ENCODE measurements around the gene IGF2BP2.

IGF2BP2 gene

DNA sequence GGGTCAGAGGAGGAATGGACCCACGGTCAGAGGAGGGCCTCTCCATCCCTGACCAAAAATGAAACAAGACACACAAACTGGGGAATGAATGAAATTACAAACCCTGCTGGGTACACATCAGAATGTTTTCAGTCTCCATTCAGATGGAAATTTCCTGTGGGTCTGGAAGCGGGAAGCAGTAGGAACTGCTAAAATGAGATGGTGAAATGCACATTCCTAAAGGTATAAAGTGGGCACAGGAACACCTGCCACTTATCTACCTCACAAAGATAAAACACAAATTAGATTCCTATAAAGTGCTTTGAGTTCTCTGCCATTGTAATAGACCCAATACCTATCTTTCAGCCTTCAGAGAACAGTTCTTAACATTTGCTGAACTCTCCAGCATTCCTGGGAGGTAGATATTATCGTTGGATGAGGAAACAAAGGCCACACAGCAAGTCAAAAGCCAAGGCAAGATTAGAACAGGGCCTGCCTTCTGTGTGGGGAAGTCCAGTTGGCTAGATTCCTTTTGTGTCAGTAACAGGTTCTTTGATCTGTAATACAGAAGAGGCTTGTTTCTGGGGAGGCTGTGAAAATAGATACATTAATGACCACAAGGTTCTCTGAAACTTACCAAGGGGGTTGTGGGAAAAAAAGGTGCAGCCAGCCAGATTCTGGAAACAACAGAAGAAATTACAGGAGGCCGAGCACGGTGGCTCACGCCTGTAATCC is 98.4 kb downstream of the IGF2BP2 start:
- peaks cover 4% of the 10 kb centered on the region for H3K27me3 Mint-ChIP-seq
- H3K36me3 Mint-ChIP-seq = no peaks in the 10 kb centered on the region
- no peak overlapping the region for H3K27ac Mint-ChIP-seq
- no peaks in the 10 kb centered on the region for H3K9me3 Mint-ChIP-seq
- no peaks in the 10 kb centered on the region for H3K4me1 Mint-ChIP-seq
- H3K4me3 Mint-ChIP-seq = no peak overlapping the region

DNA sequence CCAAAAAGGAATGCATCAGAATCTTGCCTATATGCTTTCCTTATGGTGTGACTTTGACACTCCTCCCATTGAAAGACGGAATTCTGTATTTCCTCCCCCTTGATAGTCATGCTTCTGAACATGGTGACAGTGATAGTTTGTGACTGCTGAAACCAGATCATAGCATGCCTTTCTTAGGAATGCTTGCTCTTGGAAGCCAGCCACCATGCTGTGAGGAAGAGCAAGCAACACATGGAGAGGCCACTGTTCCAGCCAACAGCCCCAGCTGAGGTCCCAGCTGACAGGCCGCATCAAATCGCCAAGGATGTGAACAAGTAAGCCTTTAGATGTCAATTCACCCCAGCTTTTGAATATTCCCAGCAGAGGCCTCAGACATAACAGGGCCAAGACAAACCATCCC is 100.1 kb downstream of the IGF2BP2 start:
- no peaks in the 10 kb centered on the region for H3K9me3 Mint-ChIP-seq

GRCh38 chr3:185724251-185724650 is 100.6 kb downstream of the IGF2BP2 start:
- no peaks in the 10 kb centered on the region for H3K4me1 Mint-ChIP-seq
- no peak overlapping the region for H3K27ac Mint-ChIP-seq
- no peak overlapping the region for H3K4me3 Mint-ChIP-seq
- H3K36me3 Mint-ChIP-seq = no peaks in the 10 kb centered on the region
- H3K9me3 Mint-ChIP-seq = no peaks in the 10 kb centered on the region
- peaks cover 2% of the 10 kb centered on the region for H3K27me3 Mint-ChIP-seq

More for the DNA sequence above, 100.1 kb downstream of the IGF2BP2 start:
- Mint-ChIP-seq H3K4me1 (no peaks in the 10 kb centered on the region), H3K27ac (no peak overlapping the region), H3K27me3 (peaks cover 2% of the 10 kb centered on the region), H3K4me3 (no peak overlapping the region), H3K36me3 (no peaks in the 10 kb centered on the region)

DNA sequence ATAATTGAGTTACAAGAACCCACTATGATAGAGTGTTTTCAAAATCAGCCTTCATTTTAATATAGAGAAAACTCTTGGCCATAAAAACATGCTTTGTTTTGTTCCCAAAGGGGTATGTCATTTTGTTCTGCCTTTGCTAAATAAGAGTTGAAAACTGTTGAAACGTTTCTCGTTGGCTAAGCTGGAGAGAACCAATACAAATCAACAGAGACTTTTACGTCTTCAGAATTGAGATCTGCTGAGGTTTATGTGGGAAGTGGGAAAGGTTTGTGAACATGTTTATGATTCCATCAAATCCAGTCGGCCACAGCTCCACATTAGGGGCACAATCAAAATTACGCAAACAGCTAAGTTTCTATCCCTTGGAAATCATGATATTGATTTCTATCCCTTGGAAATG is 102.0 kb downstream of the IGF2BP2 start:
- no peak overlapping the region for H3K27ac Mint-ChIP-seq
- no peaks in the 10 kb centered on the region for H3K36me3 Mint-ChIP-seq
- no peak overlapping the region for H3K4me3 Mint-ChIP-seq
- no peaks in the 10 kb centered on the region for H3K9me3 Mint-ChIP-seq
- peaks cover 2% of the 10 kb centered on the region for H3K27me3 Mint-ChIP-seq
- H3K4me1 Mint-ChIP-seq = no peaks in the 10 kb centered on the region

GRCh38 chr3:185721970-185722369 is 102.9 kb downstream of the IGF2BP2 start:
- Mint-ChIP-seq H3K4me1 (no peaks in the 10 kb centered on the region), H3K9me3 (no peaks in the 10 kb centered on the region), H3K27ac (no peak overlapping the region), H3K4me3 (no peak overlapping the region), H3K27me3 (peaks cover 2% of the 10 kb centered on the region), H3K36me3 (no peaks in the 10 kb centered on the region)

DNA sequence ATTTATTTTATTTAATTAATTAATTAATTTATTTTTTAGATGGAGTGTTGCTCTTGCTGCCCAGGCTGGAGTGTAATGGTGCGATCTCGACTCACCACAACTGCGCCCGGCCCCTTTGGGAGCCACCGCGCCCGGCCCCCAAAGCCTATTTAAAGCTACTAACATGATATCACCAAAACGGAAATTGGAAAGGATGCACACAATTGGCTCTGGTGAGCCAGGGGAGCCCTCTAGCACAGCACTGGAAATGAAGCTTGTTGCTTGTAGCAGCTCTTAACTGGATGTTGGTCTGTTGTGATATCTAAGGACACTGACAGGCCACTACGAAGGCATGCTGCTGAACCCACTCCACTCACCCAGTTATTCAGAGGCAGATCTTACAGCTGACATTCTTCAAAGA is 104.5 kb downstream of the IGF2BP2 start:
- Mint-ChIP-seq H3K27me3 (no peaks in the 10 kb centered on the region), H3K36me3 (no peaks in the 10 kb centered on the region), H3K4me1 (no peaks in the 10 kb centered on the region), H3K9me3 (no peaks in the 10 kb centered on the region), H3K4me3 (no peak overlapping the region), H3K27ac (no peak overlapping the region)

DNA sequence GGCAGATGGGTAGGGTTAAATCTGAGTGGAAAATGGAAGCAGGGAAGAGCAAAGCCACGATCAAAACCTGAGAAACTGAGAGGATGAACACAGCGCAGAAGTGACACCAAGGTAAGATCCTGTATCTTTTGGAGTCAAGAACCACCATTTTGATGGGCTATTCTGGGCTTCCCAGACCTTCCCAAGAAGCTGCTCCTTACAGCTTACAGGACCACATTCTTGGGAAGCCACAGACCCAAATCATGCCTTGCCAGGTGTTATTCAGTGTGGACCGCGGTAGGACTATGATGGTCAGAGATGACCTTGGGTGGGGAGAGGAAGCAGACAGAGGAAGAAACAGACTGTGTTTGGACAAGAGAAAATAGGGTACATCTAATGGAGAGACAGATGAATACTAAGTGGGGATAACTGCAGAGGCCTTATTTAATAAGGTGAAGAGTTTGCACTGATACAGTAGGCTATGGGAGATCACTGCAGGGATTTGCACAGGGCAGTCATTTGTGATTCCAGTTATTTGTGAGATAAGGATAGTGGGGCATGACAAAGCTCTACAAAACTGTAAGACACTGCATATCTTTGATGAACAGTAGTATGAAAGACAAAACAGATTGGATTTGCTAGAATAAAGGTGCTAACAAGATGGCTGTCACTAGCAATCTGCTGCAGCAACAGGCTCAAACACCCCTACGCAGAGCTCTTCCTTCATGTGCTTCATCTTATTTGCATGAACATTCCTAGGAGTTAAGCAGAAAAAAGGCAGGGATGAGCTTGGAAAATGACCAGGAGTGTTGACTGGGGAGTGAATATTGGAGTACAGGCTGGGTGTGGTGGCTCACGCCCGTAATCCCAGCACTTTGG is 105.9 kb downstream of the IGF2BP2 start:
- Mint-ChIP-seq H3K4me3 (no peak overlapping the region), H3K4me1 (no peaks in the 10 kb centered on the region), H3K27me3 (peaks cover under 1% of the 10 kb centered on the region), H3K27ac (no peak overlapping the region), H3K36me3 (no peaks in the 10 kb centered on the region), H3K9me3 (peaks cover 3% of the 10 kb centered on the region)

- Mint-ChIP-seq H3K4me1 (no peaks in the 10 kb centered on the region), H3K27me3 (peaks cover 2% of the 10 kb centered on the region), H3K9me3 (peaks cover 5% of the 10 kb centered on the region), H3K36me3 (no peaks in the 10 kb centered on the region), H3K27ac (no peak overlapping the region), H3K4me3 (no peak overlapping the region)
Measured at GRCh38 chr3:185717627-185718402, 107.0 kb downstream of the IGF2BP2 start.

DNA sequence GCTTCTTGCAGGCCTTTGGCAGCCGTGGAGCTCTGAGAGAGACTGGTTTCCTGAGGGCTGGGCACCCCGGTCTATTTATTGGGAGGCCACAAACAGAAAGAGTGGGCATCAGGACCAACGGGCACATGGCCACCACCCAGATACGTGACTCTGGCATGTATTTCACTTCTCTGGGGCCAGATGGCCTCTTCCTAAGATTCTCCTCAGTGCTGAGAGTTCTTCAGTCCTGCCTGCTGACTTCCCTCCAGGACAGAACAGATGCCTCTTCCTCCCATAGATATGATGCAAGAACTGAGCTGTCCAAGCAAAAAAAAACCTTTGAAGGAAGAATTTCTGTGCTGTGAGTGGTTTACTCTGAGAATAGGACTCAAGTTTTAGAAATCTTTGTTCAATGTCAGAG is 107.7 kb downstream of the IGF2BP2 start:
- no peaks in the 10 kb centered on the region for H3K36me3 Mint-ChIP-seq
- H3K4me1 Mint-ChIP-seq = no peaks in the 10 kb centered on the region
- H3K27me3 Mint-ChIP-seq = peaks cover 2% of the 10 kb centered on the region
- H3K9me3 Mint-ChIP-seq = peaks cover 5% of the 10 kb centered on the region
- no peak overlapping the region for H3K4me3 Mint-ChIP-seq
- H3K27ac Mint-ChIP-seq = no peak overlapping the region

- no peak overlapping the region for H3K4me3 Mint-ChIP-seq
- H3K27me3 Mint-ChIP-seq = peaks cover 2% of the 10 kb centered on the region
- no peaks in the 10 kb centered on the region for H3K4me1 Mint-ChIP-seq
- H3K9me3 Mint-ChIP-seq = peaks cover 5% of the 10 kb centered on the region
- no peak overlapping the region for H3K27ac Mint-ChIP-seq
- no peaks in the 10 kb centered on the region for H3K36me3 Mint-ChIP-seq
Measured at GRCh38 chr3:185716436-185717108, 108.3 kb downstream of the IGF2BP2 start.

DNA sequence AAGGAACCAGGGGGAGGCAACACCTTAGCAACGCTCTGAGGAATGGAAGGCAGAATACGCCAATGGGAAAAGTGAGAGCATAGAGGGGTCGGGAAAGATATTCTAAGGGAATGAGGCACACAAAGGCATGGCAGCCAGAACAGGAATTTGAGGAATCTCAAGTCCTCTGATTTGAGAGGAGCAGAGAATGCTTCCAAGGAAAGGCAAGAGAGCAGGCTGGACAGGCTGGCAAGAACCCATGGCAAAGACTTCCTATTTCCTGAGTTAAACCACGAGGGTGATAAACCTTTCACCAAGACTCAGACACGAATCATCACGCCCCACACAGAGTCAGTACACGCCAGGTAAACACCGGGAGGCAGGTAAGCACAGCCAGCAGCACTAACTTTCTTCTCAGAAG is 109.8 kb downstream of the IGF2BP2 start:
- H3K4me3 Mint-ChIP-seq = no peak overlapping the region
- peaks cover 5% of the 10 kb centered on the region for H3K9me3 Mint-ChIP-seq
- peaks cover 3% of the 10 kb centered on the region for H3K27me3 Mint-ChIP-seq
- no peaks in the 10 kb centered on the region for H3K4me1 Mint-ChIP-seq
- no peak overlapping the region for H3K27ac Mint-ChIP-seq
- no peaks in the 10 kb centered on the region for H3K36me3 Mint-ChIP-seq

- H3K9me3 Mint-ChIP-seq = peaks cover 5% of the 10 kb centered on the region
- no peak overlapping the region for H3K4me3 Mint-ChIP-seq
- H3K27me3 Mint-ChIP-seq = peaks cover 7% of the 10 kb centered on the region
- no peaks in the 10 kb centered on the region for H3K36me3 Mint-ChIP-seq
- no peak overlapping the region for H3K27ac Mint-ChIP-seq
- no peaks in the 10 kb centered on the region for H3K4me1 Mint-ChIP-seq
Measured at GRCh38 chr3:185714085-185714484, 110.8 kb downstream of the IGF2BP2 start.

DNA sequence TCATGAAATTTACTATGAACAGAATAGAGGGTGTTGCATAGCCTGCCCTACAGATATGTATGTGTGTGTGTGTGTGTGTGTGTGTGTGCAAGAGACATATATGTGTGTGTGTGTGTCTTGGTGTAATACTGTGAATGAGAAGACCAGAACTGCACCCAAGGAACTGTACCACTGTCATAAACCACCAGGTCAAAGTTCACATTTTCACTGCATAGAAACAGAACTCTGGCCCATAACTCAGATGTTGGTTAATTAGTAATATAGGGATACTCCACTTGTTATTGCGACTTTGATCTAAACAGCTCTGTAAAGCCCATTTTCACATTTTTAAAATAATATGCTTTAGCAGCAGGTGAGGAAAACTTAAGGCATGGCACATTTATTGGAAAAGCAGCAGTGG is 111.8 kb downstream of the IGF2BP2 start:
- no peak overlapping the region for H3K4me3 Mint-ChIP-seq
- peaks cover 5% of the 10 kb centered on the region for H3K9me3 Mint-ChIP-seq
- H3K27me3 Mint-ChIP-seq = peaks cover 7% of the 10 kb centered on the region

GRCh38 chr3:185712337-185712736 is 112.5 kb downstream of the IGF2BP2 start:
- Mint-ChIP-seq H3K27me3 (peaks cover 12% of the 10 kb centered on the region), H3K27ac (no peak overlapping the region), H3K4me3 (no peak overlapping the region), H3K4me1 (no peaks in the 10 kb centered on the region), H3K36me3 (no peaks in the 10 kb centered on the region), H3K9me3 (peaks cover 5% of the 10 kb centered on the region)

More for the DNA sequence above, 111.8 kb downstream of the IGF2BP2 start:
- no peaks in the 10 kb centered on the region for H3K36me3 Mint-ChIP-seq
- H3K4me1 Mint-ChIP-seq = no peaks in the 10 kb centered on the region
- H3K27ac Mint-ChIP-seq = no peak overlapping the region

- Mint-ChIP-seq H3K27ac (no peak overlapping the region), H3K36me3 (no peaks in the 10 kb centered on the region), H3K9me3 (peaks cover 5% of the 10 kb centered on the region), H3K4me1 (no peaks in the 10 kb centered on the region), H3K27me3 (peaks cover 12% of the 10 kb centered on the region), H3K4me3 (no peak overlapping the region)
Measured at GRCh38 chr3:185711255-185711870, 113.5 kb downstream of the IGF2BP2 start.

Measured in activated naive CD4-positive, alpha-beta T cell treated with anti-CD3 and anti-CD28 coated beads, Interleukin-2, amount 50 U/mL, for 24 hours (primary cell).